ENCODE results near the gene APPL1.

APPL1 gene

GRCh38 chr3:57278237-57278636 lies 50.7 kb downstream of the APPL1 start:
- DNase-seq, result no peak
- H3K9me3 Mint-ChIP-seq, result peaks cover 25% of the 10 kb centered on the region
- H3K27me3 Mint-ChIP-seq (ENCODE audit: low read depth, poor library complexity), result no peaks in the 10 kb centered on the region
- H3K27ac Mint-ChIP-seq, result no peak overlapping the region
- no peaks in the 10 kb centered on the region for H3K4me1 Mint-ChIP-seq
- TF ChIP-seq CTCF (IDR thresholded peaks at IDR 0.05), result no peak
- peaks cover 22% of the 10 kb centered on the region for H3K36me3 Mint-ChIP-seq (ENCODE audit: low read depth)
- H3K4me3 Mint-ChIP-seq, result no peak overlapping the region

- no peaks in the 10 kb centered on the region for H3K4me1 Mint-ChIP-seq
- H3K27me3 Mint-ChIP-seq (ENCODE audit: low read depth, poor library complexity), result no peaks in the 10 kb centered on the region
- peaks cover 25% of the 10 kb centered on the region for H3K9me3 Mint-ChIP-seq
- no peak for DNase-seq
- no peak for TF ChIP-seq CTCF (IDR thresholded peaks at IDR 0.05)
- H3K4me3 Mint-ChIP-seq, result no peak overlapping the region
- H3K27ac Mint-ChIP-seq, result no peak overlapping the region
- peaks cover 22% of the 10 kb centered on the region for H3K36me3 Mint-ChIP-seq (ENCODE audit: low read depth)
These were observed 52.2 kb downstream of the APPL1 start for GRCh38 chr3:57279685-57280084.

- no peak for DNase-seq
- Mint-ChIP-seq H3K4me1 (no peaks in the 10 kb centered on the region), H3K27ac (no peak overlapping the region), H3K4me3 (no peak overlapping the region), H3K36me3 (ENCODE audit: low read depth) (peaks cover 18% of the 10 kb centered on the region), H3K9me3 (peaks cover 31% of the 10 kb centered on the region), H3K27me3 (ENCODE audit: low read depth, poor library complexity) (peaks cover 5% of the 10 kb centered on the region)
- no peak for TF ChIP-seq CTCF (IDR thresholded peaks at IDR 0.05)
These were observed 54.2 kb downstream of the APPL1 start for GRCh38 chr3:57281715-57282114.

GRCh38 chr3:57283334-57283733 lies 55.8 kb downstream of the APPL1 start:
- Mint-ChIP-seq H3K27ac (no peak overlapping the region), H3K9me3 (peaks cover 37% of the 10 kb centered on the region), H3K4me1 (no peaks in the 10 kb centered on the region), H3K27me3 (ENCODE audit: low read depth, poor library complexity) (peaks cover 6% of the 10 kb centered on the region), H3K36me3 (ENCODE audit: low read depth) (peaks cover 11% of the 10 kb centered on the region), H3K4me3 (no peak overlapping the region)
- TF ChIP-seq CTCF (IDR thresholded peaks at IDR 0.05), result no peak
- no peak for DNase-seq

GRCh38 chr3:57287205-57287604 lies 59.7 kb downstream of the APPL1 start:
- peaks cover 13% of the 10 kb centered on the region for H3K9me3 Mint-ChIP-seq
- no peak overlapping the region for H3K27ac Mint-ChIP-seq

More at GRCh38 chr3:57287205-57287604, 59.7 kb downstream of the APPL1 start:
- H3K36me3 Mint-ChIP-seq (ENCODE audit: low read depth), result no peaks in the 10 kb centered on the region
- H3K4me3 Mint-ChIP-seq, result no peak overlapping the region
- peaks cover 15% of the 10 kb centered on the region for H3K27me3 Mint-ChIP-seq (ENCODE audit: low read depth, poor library complexity)
- no peak for DNase-seq
- H3K4me1 Mint-ChIP-seq, result no peaks in the 10 kb centered on the region
- no peak for TF ChIP-seq CTCF (IDR thresholded peaks at IDR 0.05)
